Neural cell (in vitro differentiated cells): ENCODE data around the gene ACACA. TPM values are rescaled to one million over a fixed set of nuclear protein-coding genes. Genes with fewer than 3 reads are reported as not detected.

Experiments used
- H2AFZ ChIP-seq: fragments of 200-600, 300-800 bp; sonication (generic), shearing (Covaris generic); 2 replicates; pipeline ENCODE4 v1.6.0; 2014; ENCODE audit warnings: low read depth, mild to moderate bottlenecking, antibody characterized with exemption, low read length, moderate library complexity
- H3F3A ChIP-seq: fragments of 200-600 bp; shearing (Covaris generic); 2 replicates; pipeline ENCODE4 v1.6.1; 2016; ENCODE audit warnings: mild to moderate bottlenecking, moderate library complexity, mixed read lengths, antibody characterized with exemption, low read length; ENCODE audit not compliant: insufficient read depth, poor library complexity, severe bottlenecking
- H3K27ac ChIP-seq: fragments of 200-600, 300-800 bp; sonication (generic), shearing (Covaris generic); 2 replicates; pipeline ENCODE4 v1.5.1; 2014; ENCODE audit warnings: mild to moderate bottlenecking, low read length, moderate library complexity
- H3K27me3 ChIP-seq: fragments of 300-800, 200-600 bp; sonication (generic), shearing (Covaris generic); 2 replicates; pipeline ENCODE4 v1.6.0; 2014; ENCODE audit warnings: mild to moderate bottlenecking, low read depth, low read length, moderate library complexity; ENCODE audit not compliant: insufficient read depth
- H3K36me3 ChIP-seq: fragments of 300-800, 200-600 bp; sonication (generic), shearing (Covaris generic); 2 replicates; pipeline ENCODE4 v1.5.1; 2014; ENCODE audit warnings: mild to moderate bottlenecking, antibody characterized with exemption, low read length, moderate library complexity; ENCODE audit not compliant: insufficient read depth
- H3K4me2 ChIP-seq: fragments of 300-800, 200-600 bp; sonication (generic), shearing (Covaris generic); 2 replicates; pipeline ENCODE4 v1.6.0; 2014; ENCODE audit warnings: mild to moderate bottlenecking, low read length
- H3K4me3 ChIP-seq: fragments of 300-800, 200-600 bp; sonication (generic), shearing (Covaris generic); 2 replicates; pipeline ENCODE4 v1.5.1; 2014; ENCODE audit warnings: mild to moderate bottlenecking, low read length, moderate library complexity
- H3K79me2 ChIP-seq: fragments of 200-600 bp; shearing (Covaris generic); replicated peaks from 2 replicates; pipeline ENCODE4 v1.6.0; 2014; ENCODE audit warnings: mild to moderate bottlenecking, low read length, moderate library complexity; ENCODE audit not compliant: insufficient read depth
- H3K9ac ChIP-seq: fragments of 300-800, 200-600 bp; sonication (generic), shearing (Covaris generic); 2 replicates; pipeline ENCODE4 v1.6.1; 2016; ENCODE audit warnings: mild to moderate bottlenecking, low read length, mixed read lengths
- H3K9me2 ChIP-seq: fragments of 200-600 bp; shearing (Covaris generic); 2 replicates; pipeline ENCODE4 v1.6.1; 2016; ENCODE audit warnings: mild to moderate bottlenecking, low read length, mixed read lengths; ENCODE audit not compliant: insufficient read depth
- H3K9me3 ChIP-seq: fragments of 200-600, 300-800 bp; sonication (generic), shearing (Covaris generic); 2 replicates; pipeline ENCODE4 v1.6.1; 2016; ENCODE audit warnings: mild to moderate bottlenecking, mixed run types, low read length, moderate library complexity, mixed read lengths
- H4K20me1 ChIP-seq: fragments of 200-600 bp; shearing (Covaris generic); 2 replicates; pipeline ENCODE4 v1.6.1; 2016; ENCODE audit warnings: mild to moderate bottlenecking, mixed run types; ENCODE audit not compliant: insufficient read depth
- EP300 ChIP-seq: fragments of 450-650 bp; conservative IDR thresholded peaks from 2 replicates; pipeline ENCODE4 v1.6.1; 2014; ENCODE audit warnings: antibody characterized with exemption, mild to moderate bottlenecking, moderate library complexity; ENCODE audit not compliant: poor library complexity, severe bottlenecking
- EZH2 ChIP-seq: fragments of 200-600, 300-800 bp; shearing (Covaris generic), sonication (generic); IDR thresholded peaks from 2 replicates; pipeline ENCODE4 v1.6.1; 2014; ENCODE audit warnings: antibody characterized with exemption, low read length, borderline replicate concordance, mild to moderate bottlenecking; ENCODE audit not compliant: insufficient read depth, poor library complexity, severe bottlenecking
- MXI1 ChIP-seq: fragments of 450-650 bp; conservative IDR thresholded peaks from 2 replicates; pipeline ENCODE4 v1.6.1; 2014; ENCODE audit warnings: antibody characterized with exemption, mild to moderate bottlenecking; ENCODE audit not compliant: poor library complexity, severe bottlenecking
- POLR2AphosphoS5 ChIP-seq: IDR thresholded peaks from 2 replicates; pipeline ENCODE4 v1.6.1; 2012
- RAD21 ChIP-seq: fragments of 450-650 bp; conservative IDR thresholded peaks from 2 replicates; pipeline ENCODE4 v1.6.1; 2014; ENCODE audit warnings: antibody characterized with exemption, mild to moderate bottlenecking, moderate library complexity
- REST ChIP-seq: IDR thresholded peaks from 2 replicates; pipeline ENCODE4 v1.6.1; 2012; ENCODE audit warnings: borderline replicate concordance
- SMC3 ChIP-seq: fragments of 450-650 bp; conservative IDR thresholded peaks from 2 replicates; pipeline ENCODE4 v1.6.1; 2014; ENCODE audit warnings: antibody characterized with exemption, mild to moderate bottlenecking, moderate library complexity; ENCODE audit not compliant: poor library complexity
- TAF1 ChIP-seq: IDR thresholded peaks from 2 replicates; pipeline ENCODE4 v1.6.1; 2012; ENCODE audit warnings: low read depth
- polyA plus RNA-seq: library from polyadenylated mRNA; depleted of rRNA; stranded (reverse); fragments of >200 nt; gene quantifications from 2 replicates; pipeline ENCODE4 v1.2.3, GENCODE V29; 2014
- TF ChIP-seq, protein P1 (sequence below): fragments of 450-650 bp; IDR thresholded peaks from 2 replicates; pipeline ENCODE4 v1.5.1; 2014; ENCODE audit warnings: antibody characterized with exemption, mild to moderate bottlenecking, moderate library complexity; ENCODE audit not compliant: poor library complexity, severe bottlenecking

ACACA gene
- polyA plus RNA-seq, 1 donor from 2014 or later = 38.4 TPM

GRCh38 chr17:37301288-37301687 is 105.3 kb downstream of the ACACA start:
- Histone ChIP-seq H3K9ac (no peak overlapping the region), H3K4me3 (no peak overlapping the region), H4K20me1 (no peaks in the 10 kb centered on the region), H3K36me3 (no peaks in the 10 kb centered on the region), H2AFZ (no peak overlapping the region), H3K9me2 (no peaks in the 10 kb centered on the region), H3K4me2 (no peak overlapping the region), H3F3A (no peaks in the 10 kb centered on the region), H3K79me2 (no peaks in the 10 kb centered on the region), H3K27me3 (no peaks in the 10 kb centered on the region), H3K9me3 (no peaks in the 10 kb centered on the region), H3K27ac (no peak overlapping the region)
- TF ChIP-seq RAD21 (no peak), MXI1 (no peak), SMC3 (no peak), REST (no peak), TAF1 (no peak), EZH2 (no peak), EP300 (no peak), POLR2AphosphoS5 (no peak)
- TF ChIP-seq, protein P1, sequence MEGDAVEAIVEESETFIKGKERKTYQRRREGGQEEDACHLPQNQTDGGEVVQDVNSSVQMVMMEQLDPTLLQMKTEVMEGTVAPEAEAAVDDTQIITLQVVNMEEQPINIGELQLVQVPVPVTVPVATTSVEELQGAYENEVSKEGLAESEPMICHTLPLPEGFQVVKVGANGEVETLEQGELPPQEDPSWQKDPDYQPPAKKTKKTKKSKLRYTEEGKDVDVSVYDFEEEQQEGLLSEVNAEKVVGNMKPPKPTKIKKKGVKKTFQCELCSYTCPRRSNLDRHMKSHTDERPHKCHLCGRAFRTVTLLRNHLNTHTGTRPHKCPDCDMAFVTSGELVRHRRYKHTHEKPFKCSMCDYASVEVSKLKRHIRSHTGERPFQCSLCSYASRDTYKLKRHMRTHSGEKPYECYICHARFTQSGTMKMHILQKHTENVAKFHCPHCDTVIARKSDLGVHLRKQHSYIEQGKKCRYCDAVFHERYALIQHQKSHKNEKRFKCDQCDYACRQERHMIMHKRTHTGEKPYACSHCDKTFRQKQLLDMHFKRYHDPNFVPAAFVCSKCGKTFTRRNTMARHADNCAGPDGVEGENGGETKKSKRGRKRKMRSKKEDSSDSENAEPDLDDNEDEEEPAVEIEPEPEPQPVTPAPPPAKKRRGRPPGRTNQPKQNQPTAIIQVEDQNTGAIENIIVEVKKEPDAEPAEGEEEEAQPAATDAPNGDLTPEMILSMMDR = no peak

DNA sequence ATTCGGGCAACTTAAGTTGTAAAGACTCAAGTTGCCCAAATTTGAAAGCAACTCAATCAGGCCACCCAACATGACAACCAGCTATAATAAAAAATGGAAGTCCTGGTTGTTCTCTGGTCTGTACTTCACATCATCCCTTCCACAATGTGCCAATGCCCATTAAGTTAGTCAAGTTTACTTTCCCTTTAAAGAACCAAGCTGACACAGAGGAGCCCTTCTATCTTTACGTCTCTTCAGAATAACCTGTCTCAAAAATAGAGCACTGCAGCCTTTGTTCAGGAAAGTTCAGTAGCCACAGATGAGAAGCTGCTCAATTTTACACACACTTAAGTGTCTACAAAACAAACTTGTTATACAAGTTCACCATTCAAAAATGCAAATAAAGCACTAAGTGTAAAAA is 106.0 kb downstream of the ACACA start:
- Histone ChIP-seq H4K20me1 (no peaks in the 10 kb centered on the region), H3K9me3 (no peaks in the 10 kb centered on the region), H3F3A (no peaks in the 10 kb centered on the region), H3K9me2 (no peaks in the 10 kb centered on the region), H3K4me3 (no peak overlapping the region), H3K9ac (no peak overlapping the region), H3K36me3 (no peaks in the 10 kb centered on the region), H3K79me2 (no peaks in the 10 kb centered on the region), H3K27ac (no peak overlapping the region), H3K4me2 (no peak overlapping the region), H2AFZ (no peak overlapping the region), H3K27me3 (no peaks in the 10 kb centered on the region)
- TF ChIP-seq REST = no peak
- TF ChIP-seq SMC3 = no peak
- no peak for TF ChIP-seq EZH2
- TF ChIP-seq, protein P1 = no peak
- TF ChIP-seq EP300 = no peak
- no peak for TF ChIP-seq TAF1
